ENCODE measurements around the gene ZDHHC6.

ZDHHC6 gene

GRCh38 chr10:112382515-112383235 lies 64.0 kb downstream of the ZDHHC6 start:
- H3K27ac ChIP-seq (ENCODE audit: insufficient read depth, low read depth, low read length, poor library complexity, severe bottlenecking): no peak overlapping the region
- 86 to 87% methylated on average over 9 of the region's 9 CpGs for WGBS, 2 experiments
- H3K4me3 ChIP-seq (ENCODE audit: insufficient read depth, low read depth, low read length): no peak overlapping the region

More at GRCh38 chr10:112382515-112383235, 64.0 kb downstream of the ZDHHC6 start:
- no peaks in the 10 kb centered on the region for H3K4me1 ChIP-seq (ENCODE audit: control insufficient read depth, insufficient read depth, low read length)
- H3K9me3 ChIP-seq (ENCODE audit: control insufficient read depth, low read length): no peaks in the 10 kb centered on the region
- no peaks in the 10 kb centered on the region for H3K36me3 ChIP-seq (ENCODE audit: control insufficient read depth, insufficient read depth, low read length)
- no peaks in the 10 kb centered on the region for H3K27me3 ChIP-seq (ENCODE audit: control insufficient read depth, insufficient read depth, low read length, poor library complexity, severe bottlenecking)

Data from ectodermal cell (in vitro differentiated cells).